Thyroid gland (tissue), 4 donors: Measurements from ENCODE around the gene TANGO2.

Experiments used
- POLR2A ChIP-seq, 2 donors: fragments of 450-650 bp; IDR thresholded peaks; one replicate each; pipeline ENCODE4 v1.6.1; 2017; ENCODE audit warnings: antibody characterized with exemption in 2 of 2, mild to moderate bottlenecking in 2 of 2, moderate library complexity in 1 of 2
- TF ChIP-seq, protein P1 (sequence below), 6 experiments: fragments of 200-600 bp in 3 of 6; fragments of 450-650 bp in 3 of 6; sonication (generic) in 3 of 6; IDR thresholded peaks; one replicate each; pipeline ENCODE4 v1.5.1; 2016 to 2019; ENCODE audit warnings: antibody characterized with exemption in 6 of 6, mild to moderate bottlenecking in 2 of 6, inconsistent platforms in 1 of 6, moderate library complexity in 1 of 6

DNA sequence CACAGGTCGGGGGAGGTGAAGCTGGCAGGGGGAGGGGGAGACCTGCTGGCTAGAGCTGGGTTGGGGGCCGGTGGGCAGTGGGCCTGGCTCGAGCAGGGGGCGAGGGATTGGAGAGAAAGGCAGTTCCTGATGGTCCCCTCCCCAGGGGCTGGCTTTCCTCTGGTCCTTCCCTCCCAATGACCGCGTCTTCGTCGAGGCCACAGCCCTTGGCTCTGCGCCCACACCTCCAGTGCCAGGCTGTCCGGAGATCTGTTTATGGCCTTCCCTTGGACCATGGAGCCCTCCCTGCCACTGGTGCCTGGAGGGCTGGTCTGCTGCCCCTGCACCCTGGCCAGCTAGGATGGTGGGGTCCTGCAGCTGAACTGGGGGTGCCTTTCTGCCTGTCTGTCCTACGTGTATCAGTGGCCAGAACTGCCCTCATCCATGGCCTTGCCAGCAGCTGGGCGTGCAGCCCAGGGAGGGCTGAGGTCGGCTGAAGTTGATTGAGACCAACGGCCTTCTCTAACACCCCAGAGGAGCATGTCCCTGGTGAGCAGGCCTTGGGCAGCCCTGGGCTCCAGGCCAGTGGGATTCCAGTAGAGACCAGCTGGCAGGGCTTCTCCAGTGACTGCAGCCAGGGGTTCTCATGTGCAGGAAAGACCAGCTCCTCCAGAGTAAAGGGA is 12.3 kb downstream of the TANGO2 start:
- TF ChIP-seq, protein P1, sequence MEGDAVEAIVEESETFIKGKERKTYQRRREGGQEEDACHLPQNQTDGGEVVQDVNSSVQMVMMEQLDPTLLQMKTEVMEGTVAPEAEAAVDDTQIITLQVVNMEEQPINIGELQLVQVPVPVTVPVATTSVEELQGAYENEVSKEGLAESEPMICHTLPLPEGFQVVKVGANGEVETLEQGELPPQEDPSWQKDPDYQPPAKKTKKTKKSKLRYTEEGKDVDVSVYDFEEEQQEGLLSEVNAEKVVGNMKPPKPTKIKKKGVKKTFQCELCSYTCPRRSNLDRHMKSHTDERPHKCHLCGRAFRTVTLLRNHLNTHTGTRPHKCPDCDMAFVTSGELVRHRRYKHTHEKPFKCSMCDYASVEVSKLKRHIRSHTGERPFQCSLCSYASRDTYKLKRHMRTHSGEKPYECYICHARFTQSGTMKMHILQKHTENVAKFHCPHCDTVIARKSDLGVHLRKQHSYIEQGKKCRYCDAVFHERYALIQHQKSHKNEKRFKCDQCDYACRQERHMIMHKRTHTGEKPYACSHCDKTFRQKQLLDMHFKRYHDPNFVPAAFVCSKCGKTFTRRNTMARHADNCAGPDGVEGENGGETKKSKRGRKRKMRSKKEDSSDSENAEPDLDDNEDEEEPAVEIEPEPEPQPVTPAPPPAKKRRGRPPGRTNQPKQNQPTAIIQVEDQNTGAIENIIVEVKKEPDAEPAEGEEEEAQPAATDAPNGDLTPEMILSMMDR (IDR thresholded peaks at IDR 0.05), result no peak
- TF ChIP-seq POLR2A (IDR thresholded peaks at IDR 0.05), result no peak
